Osteoblast (primary cell): ENCODE results near the gene BAIAP2. TPM values are rescaled to one million over a fixed set of nuclear protein-coding genes. Genes with fewer than 3 reads are reported as not detected.

Experiments used
- DNase-seq: peaks from one replicate; pipeline ENCODE4 v3.0.0; 2011; ENCODE audit warnings: low spot score, mixed read lengths; ENCODE audit not compliant: insufficient read length; ENCODE audit errors: missing footprints
- H2AFZ ChIP-seq: 2 replicates; pipeline ENCODE4 v1.6.0; 2011; ENCODE audit warnings: mild to moderate bottlenecking, low read length
- H3K27ac ChIP-seq: 2 replicates; pipeline ENCODE4 v1.5.1; 2011; ENCODE audit warnings: mild to moderate bottlenecking, low read depth, low read length, moderate library complexity
- H3K27me3 ChIP-seq: 2 replicates; pipeline ENCODE4 v1.6.0; 2012; ENCODE audit warnings: mild to moderate bottlenecking, control low read depth, inconsistent platforms, low read length, moderate library complexity; ENCODE audit not compliant: insufficient read depth
- H3K36me3 ChIP-seq: 2 replicates; pipeline ENCODE4 v1.5.1; 2011; ENCODE audit warnings: mild to moderate bottlenecking, low read length, control low read depth, moderate library complexity; ENCODE audit not compliant: insufficient read depth
- H3K4me1 ChIP-seq: 2 replicates; pipeline ENCODE4 v1.5.1; 2011; ENCODE audit warnings: mild to moderate bottlenecking, low read length, control low read depth, moderate library complexity; ENCODE audit not compliant: insufficient read depth
- H3K4me2 ChIP-seq: 2 replicates; pipeline ENCODE4 v1.6.0; 2011; ENCODE audit warnings: mild to moderate bottlenecking, low read length; ENCODE audit not compliant: insufficient read depth
- H3K4me3 ChIP-seq: fragments of 200-600 bp; sonication (generic); 3 replicates; pipeline ENCODE4 v1.5.1; 2012; ENCODE audit warnings: mild to moderate bottlenecking, low read length, inconsistent platforms; ENCODE audit not compliant: insufficient read depth
- H3K79me2 ChIP-seq: 2 replicates; pipeline ENCODE4 v1.6.0; 2012; ENCODE audit warnings: mild to moderate bottlenecking, low read length, control low read depth, inconsistent platforms; ENCODE audit not compliant: insufficient read depth
- H3K9me3 ChIP-seq: 2 replicates; pipeline ENCODE4 v1.5.1; 2011; ENCODE audit warnings: low read depth, low read length, control low read depth
- H4K20me1 ChIP-seq: 2 replicates; pipeline ENCODE4 v1.6.0; 2012; ENCODE audit warnings: mild to moderate bottlenecking, low read length, control low read depth; ENCODE audit not compliant: insufficient read depth
- total RNA-seq: library from RNA; depleted of rRNA; stranded (reverse); fragments of >200 nt; gene quantifications from 2 replicates; pipeline ENCODE4 v1.2.3, GENCODE V29; 2012
- TF ChIP-seq, protein P1 (sequence below): IDR thresholded peaks from 2 replicates; pipeline ENCODE4 v1.5.1; 2011; ENCODE audit warnings: mild to moderate bottlenecking, low read depth, low read length, moderate library complexity; ENCODE audit errors: extremely low read depth

The BAIAP2 gene
- total RNA-seq, 1 donor = 15.6 TPM

DNA sequence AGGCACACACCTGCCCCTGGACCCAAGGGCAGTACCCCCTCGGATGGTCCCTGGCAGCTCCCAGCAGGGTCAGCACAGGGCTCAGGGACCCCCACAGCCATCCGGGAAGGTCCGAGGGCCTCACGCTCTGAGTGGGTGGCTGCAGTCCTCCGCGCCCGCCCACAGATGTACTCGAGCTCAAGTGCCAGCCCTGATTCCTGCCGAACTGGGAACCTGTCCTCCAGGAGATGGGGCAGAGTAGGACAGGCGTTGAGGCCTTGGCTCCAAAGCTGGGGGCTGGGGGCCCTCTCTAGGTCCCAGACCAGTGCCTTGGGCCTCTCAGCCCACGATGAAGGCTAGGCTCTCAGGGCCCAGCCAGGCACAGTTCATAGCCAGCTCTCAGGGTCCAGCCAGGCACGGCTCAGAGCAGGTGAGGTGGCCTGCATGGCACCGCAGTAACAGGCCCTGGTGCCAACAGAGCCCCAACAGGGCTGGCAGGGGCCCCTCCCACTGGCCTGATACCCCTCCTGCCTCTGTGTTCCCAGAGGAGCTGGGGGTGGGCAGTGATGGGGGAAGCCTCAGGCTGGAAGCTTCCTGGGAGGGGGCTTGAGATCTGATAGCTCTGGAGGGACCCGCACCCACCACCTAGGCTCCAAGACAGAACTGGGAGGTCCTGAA, 94.9 kb downstream of the BAIAP2 start:
- Histone ChIP-seq H3K27ac (no peak overlapping the region), H4K20me1 (no peaks in the 10 kb centered on the region), H3K79me2 (no peaks in the 10 kb centered on the region), H3K4me2 (no peak overlapping the region), H3K4me3 (no peak overlapping the region), H2AFZ (no peak overlapping the region), H3K27me3 (peaks cover 2% of the 10 kb centered on the region), H3K36me3 (no peaks in the 10 kb centered on the region), H3K9me3 (no peaks in the 10 kb centered on the region), H3K4me1 (no peaks in the 10 kb centered on the region)
- TF ChIP-seq, protein P1, sequence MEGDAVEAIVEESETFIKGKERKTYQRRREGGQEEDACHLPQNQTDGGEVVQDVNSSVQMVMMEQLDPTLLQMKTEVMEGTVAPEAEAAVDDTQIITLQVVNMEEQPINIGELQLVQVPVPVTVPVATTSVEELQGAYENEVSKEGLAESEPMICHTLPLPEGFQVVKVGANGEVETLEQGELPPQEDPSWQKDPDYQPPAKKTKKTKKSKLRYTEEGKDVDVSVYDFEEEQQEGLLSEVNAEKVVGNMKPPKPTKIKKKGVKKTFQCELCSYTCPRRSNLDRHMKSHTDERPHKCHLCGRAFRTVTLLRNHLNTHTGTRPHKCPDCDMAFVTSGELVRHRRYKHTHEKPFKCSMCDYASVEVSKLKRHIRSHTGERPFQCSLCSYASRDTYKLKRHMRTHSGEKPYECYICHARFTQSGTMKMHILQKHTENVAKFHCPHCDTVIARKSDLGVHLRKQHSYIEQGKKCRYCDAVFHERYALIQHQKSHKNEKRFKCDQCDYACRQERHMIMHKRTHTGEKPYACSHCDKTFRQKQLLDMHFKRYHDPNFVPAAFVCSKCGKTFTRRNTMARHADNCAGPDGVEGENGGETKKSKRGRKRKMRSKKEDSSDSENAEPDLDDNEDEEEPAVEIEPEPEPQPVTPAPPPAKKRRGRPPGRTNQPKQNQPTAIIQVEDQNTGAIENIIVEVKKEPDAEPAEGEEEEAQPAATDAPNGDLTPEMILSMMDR = no peak
- DNase-seq = no peak

DNA sequence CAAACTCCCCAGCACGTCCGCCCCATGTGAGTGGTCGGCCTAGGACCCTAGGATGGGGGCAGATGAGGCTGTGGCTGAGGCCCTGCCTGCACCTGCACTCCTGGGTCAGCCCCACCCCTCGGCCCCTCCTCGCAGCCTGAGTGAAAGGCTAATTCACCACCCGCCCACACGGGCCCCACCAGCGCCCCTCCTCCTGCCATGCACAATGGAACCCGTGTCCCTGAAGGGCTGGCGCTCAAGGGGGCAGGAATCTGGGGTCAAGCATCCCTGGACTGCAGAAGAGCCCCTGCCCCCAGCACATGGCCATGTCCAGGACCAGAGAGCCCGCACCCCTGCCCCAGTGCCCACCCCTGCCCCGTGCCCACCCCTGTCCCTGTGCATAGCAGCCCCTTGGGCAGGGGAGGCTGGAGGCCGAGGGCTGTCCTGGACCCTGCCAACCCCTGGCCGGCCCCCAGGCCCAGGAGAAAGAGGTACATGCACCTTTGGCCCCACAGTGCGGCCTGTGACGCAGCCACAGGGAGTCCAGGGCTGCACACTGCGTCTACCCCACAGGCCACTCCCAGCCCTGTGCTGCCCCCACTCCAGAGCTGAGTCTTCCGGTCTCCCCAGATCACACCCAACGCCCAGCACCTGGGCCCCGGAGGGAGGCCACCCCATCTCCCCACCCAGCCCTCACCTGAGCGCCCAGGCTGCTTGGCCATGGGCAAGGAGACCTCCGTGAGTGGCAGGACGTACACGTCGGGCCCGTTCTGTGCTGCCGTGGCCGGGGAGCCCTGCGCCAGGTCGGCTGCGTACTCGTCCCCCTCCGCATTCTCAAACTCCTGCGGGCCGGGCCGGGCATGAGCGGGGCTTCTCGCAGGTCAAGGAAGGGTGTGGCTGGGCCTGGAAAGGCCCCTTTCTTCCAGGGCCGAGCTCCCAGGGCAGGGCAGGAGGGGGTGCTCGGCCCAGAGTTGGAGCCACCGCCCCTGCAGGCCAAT, 95.7 kb downstream of the BAIAP2 start:
- Histone ChIP-seq H3K4me3 (no peak overlapping the region), H3K9me3 (no peaks in the 10 kb centered on the region), H3K4me2 (no peak overlapping the region), H3K4me1 (no peaks in the 10 kb centered on the region), H2AFZ (no peak overlapping the region), H3K27me3 (peaks cover 2% of the 10 kb centered on the region), H4K20me1 (no peaks in the 10 kb centered on the region), H3K27ac (no peak overlapping the region), H3K79me2 (no peaks in the 10 kb centered on the region), H3K36me3 (no peaks in the 10 kb centered on the region)
- TF ChIP-seq, protein P1 = no peak
- no peak for DNase-seq

DNA sequence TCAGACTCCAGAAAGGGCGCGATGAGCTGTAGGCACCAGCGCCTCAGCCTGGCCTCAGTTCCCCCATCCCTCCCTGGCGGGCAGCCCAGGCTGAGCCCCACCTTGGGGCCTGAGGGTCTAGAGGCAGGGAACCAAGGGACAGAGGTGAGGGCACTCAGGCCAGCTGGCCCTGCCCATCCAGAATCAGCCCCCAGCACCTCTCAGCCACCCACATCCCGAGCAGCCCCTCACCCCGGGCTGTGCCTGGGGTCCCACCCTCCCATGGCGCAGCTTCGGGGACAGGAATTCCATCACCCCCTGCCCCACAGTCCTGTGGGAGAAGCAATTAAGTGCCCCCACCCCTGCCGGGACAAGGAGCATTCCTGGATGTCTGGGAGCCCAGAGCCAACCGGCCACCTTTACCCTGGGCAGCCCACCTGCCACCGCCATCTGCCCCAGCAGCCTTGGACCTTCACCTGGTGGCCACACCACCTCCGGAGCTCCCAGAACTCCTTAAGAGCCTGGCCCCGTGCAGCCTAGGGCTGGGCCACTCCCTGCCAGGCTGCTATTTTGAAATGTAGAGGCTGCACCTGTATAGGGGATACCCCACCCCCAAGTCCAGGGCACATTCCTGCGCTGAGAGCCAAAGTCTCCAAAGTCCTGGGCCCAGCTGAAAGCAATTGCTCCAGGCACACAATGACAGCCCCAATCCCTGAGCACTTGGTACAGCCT, 96.7 kb downstream of the BAIAP2 start:
- H3K4me2 ChIP-seq = no peak overlapping the region
- H2AFZ ChIP-seq = no peak overlapping the region
- no peaks in the 10 kb centered on the region for H3K4me1 ChIP-seq
- H3K79me2 ChIP-seq = no peaks in the 10 kb centered on the region
- H3K27ac ChIP-seq = no peak overlapping the region
- no peak for DNase-seq
- H3K27me3 ChIP-seq = peaks cover under 1% of the 10 kb centered on the region
- H4K20me1 ChIP-seq = no peaks in the 10 kb centered on the region
- no peaks in the 10 kb centered on the region for H3K9me3 ChIP-seq
- H3K36me3 ChIP-seq = no peaks in the 10 kb centered on the region
- TF ChIP-seq, protein P1 = no peak
- no peak overlapping the region for H3K4me3 ChIP-seq
